Activated B cell treated with CpG ODN at 0.5 μM for 24 hours (primary cell): ENCODE measurements around the gene PRKCQ. TPM values are rescaled to one million over a fixed set of nuclear protein-coding genes. Genes with fewer than 3 reads are reported as not detected.

Experiments used
- ATAC-seq: fragments of 200-7000 bp; cut with Tn5 transposase; one replicate; pipeline ENCODE4 v1.10.0; 2021; ENCODE audit warnings: low read depth, mild to moderate bottlenecking, moderate library complexity
- CTCF ChIA-PET: fragments of 350-600 bp; sonication (Branson Sonifier 250); formaldehyde crosslinking; loops from one replicate; lab custom pipeline; 2021; ENCODE audit warnings: antibody characterized with exemption; lab: Charles Lee
- POLR2A ChIA-PET: fragments of 350-600 bp; sonication (Branson Sonifier 250); formaldehyde crosslinking; loops from one replicate; lab custom pipeline; 2021; ENCODE audit warnings: antibody characterized with exemption; lab: Charles Lee
- DNase-seq: peaks from one replicate; pipeline ENCODE4 v3.0.0; 2022
- H3K27ac Mint-ChIP-seq: one replicate; pipeline ENCODE4 v1.8.0; 2020; ENCODE audit warnings: mixed read lengths
- H3K27me3 Mint-ChIP-seq: one replicate; pipeline ENCODE4 v1.8.0; 2021; ENCODE audit warnings: mixed read lengths
- H3K36me3 Mint-ChIP-seq: one replicate; pipeline ENCODE4 v1.8.0; 2021; ENCODE audit warnings: low read depth, mixed read lengths
- H3K4me1 Mint-ChIP-seq: one replicate; pipeline ENCODE4 v1.8.0; 2021; ENCODE audit warnings: mixed read lengths
- H3K4me3 Mint-ChIP-seq: one replicate; pipeline ENCODE4 v1.8.0; 2020; ENCODE audit warnings: mild to moderate bottlenecking, mixed read lengths
- H3K9me3 Mint-ChIP-seq: one replicate; pipeline ENCODE4 v1.8.0; 2020; ENCODE audit warnings: mixed read lengths
- intact Hi-C: fragments of 100-400 bp; cut with micrococcal nuclease; formaldehyde crosslinking; loops from one replicate; pipeline ENCODE4 v1.15.1; 2024
- total RNA-seq: library from RNA; stranded (reverse); gene quantifications from 2 replicates; pipeline ENCODE4 v1.2.3, GENCODE V29; 2022
- TF ChIP-seq, protein P1 (sequence below): fragments of 200-600 bp; IDR thresholded peaks from one replicate; pipeline ENCODE4 v1.8.0; 2022; ENCODE audit warnings: antibody characterized with exemption, mild to moderate bottlenecking

Gene PRKCQ
- total RNA-seq, 1 donor from 2014 or later = 0.11 TPM

DNA sequence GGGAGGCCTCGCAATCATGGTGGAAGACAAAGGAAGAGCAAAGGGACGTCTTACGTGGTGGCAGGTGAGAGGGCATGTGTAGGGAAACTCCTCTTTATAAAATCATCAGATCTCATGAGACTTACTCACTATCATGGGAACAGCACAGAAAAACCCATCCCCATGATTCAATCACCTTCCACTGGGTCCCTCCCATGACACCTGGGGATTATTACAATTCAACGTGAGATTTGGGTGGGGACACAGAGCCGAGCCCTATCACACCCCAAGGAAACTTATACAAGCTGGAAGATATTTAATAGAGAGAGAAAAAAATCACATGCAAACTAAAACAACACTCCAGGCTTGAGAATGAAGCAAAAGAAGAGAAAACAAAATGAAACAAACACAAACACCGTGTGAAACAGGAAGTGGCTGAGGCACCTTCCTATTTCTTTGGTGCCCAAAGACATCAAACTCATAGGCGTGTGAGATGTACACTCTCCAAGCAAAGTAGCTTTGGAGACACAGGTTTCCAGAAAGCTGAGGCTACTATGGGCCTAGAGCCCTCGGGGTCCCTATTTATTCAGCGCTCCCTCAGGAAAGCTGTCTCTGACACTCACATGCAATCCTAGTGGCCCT is 97.2 kb downstream of the PRKCQ start:
- TF ChIP-seq, protein P1, sequence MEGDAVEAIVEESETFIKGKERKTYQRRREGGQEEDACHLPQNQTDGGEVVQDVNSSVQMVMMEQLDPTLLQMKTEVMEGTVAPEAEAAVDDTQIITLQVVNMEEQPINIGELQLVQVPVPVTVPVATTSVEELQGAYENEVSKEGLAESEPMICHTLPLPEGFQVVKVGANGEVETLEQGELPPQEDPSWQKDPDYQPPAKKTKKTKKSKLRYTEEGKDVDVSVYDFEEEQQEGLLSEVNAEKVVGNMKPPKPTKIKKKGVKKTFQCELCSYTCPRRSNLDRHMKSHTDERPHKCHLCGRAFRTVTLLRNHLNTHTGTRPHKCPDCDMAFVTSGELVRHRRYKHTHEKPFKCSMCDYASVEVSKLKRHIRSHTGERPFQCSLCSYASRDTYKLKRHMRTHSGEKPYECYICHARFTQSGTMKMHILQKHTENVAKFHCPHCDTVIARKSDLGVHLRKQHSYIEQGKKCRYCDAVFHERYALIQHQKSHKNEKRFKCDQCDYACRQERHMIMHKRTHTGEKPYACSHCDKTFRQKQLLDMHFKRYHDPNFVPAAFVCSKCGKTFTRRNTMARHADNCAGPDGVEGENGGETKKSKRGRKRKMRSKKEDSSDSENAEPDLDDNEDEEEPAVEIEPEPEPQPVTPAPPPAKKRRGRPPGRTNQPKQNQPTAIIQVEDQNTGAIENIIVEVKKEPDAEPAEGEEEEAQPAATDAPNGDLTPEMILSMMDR = no peak
- H3K27me3 Mint-ChIP-seq = peaks cover 2% of the 10 kb centered on the region
- CTCF ChIA-PET = interaction anchor here (1.6 kb wide), 1 partner anchor 19 kb away, joined by 3 read pairs; no protein-coding TSS in a partner anchor
- ATAC-seq = no peak
- intact Hi-C loops = no loop called here
- H3K4me1 Mint-ChIP-seq = peaks cover 3% of the 10 kb centered on the region
- POLR2A ChIA-PET = no interaction called here
- H3K4me3 Mint-ChIP-seq = no peak overlapping the region
- H3K36me3 Mint-ChIP-seq = no peaks in the 10 kb centered on the region
- no peak for DNase-seq
- H3K9me3 Mint-ChIP-seq = no peaks in the 10 kb centered on the region
- H3K27ac Mint-ChIP-seq = no peak overlapping the region

DNA sequence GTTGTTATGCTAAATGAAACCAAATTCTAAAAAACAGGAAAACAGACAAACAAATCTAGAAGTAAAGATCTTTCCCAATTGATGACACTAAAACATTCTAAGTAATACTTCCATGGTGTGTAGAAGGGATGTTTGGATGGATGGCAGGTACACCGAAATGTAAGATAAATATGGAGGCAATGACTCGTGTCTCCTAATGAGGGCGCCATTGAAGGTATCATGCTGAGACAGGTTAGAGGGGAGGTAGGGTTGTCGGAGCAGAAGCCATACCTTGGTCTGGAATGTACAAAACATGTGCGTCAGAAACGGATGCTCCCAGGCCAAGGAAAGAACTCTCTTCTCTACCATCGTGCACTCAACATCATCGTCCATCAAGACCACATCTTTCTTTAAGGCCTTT is 101.4 kb downstream of the PRKCQ start:
- no peak overlapping the region for H3K4me3 Mint-ChIP-seq
- intact Hi-C loops = no loop called here
- H3K27ac Mint-ChIP-seq = no peak overlapping the region
- H3K9me3 Mint-ChIP-seq = no peaks in the 10 kb centered on the region
- ChIA-PET CTCF (no interaction called here), POLR2A (no interaction called here)
- peaks cover 9% of the 10 kb centered on the region for H3K4me1 Mint-ChIP-seq
- DNase-seq = no peak
- peaks cover 3% of the 10 kb centered on the region for H3K36me3 Mint-ChIP-seq
- H3K27me3 Mint-ChIP-seq = peaks cover 2% of the 10 kb centered on the region
- TF ChIP-seq, protein P1 = no peak
- no peak for ATAC-seq

DNA sequence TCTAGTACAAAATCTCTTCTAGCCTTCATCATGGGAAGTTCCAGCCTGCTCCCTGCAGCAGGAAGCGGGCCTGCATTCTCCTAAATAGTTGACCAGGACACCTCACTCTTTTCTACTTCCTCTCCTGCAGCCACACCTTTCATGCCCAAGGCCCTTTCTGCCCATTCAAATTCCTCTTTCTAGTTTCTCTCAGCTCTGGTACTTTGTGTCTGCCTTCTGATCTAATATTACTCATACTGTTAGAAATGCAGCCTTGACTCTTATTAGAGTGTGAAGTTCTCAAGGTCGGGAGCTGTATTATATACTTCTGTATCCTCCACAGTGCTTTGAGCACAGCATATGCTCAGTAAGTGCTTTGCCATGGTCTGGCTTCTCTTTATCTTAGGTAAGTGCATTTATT is 103.1 kb downstream of the PRKCQ start:
- peaks cover 3% of the 10 kb centered on the region for H3K36me3 Mint-ChIP-seq
- ATAC-seq (no peak), DNase-seq (no peak)
- no peak overlapping the region for H3K27ac Mint-ChIP-seq
- H3K4me1 Mint-ChIP-seq = peaks cover 21% of the 10 kb centered on the region
- ChIA-PET POLR2A (no interaction called here), CTCF (no interaction called here)
- H3K27me3 Mint-ChIP-seq = peaks cover 2% of the 10 kb centered on the region
- no peaks in the 10 kb centered on the region for H3K9me3 Mint-ChIP-seq
- no peak overlapping the region for H3K4me3 Mint-ChIP-seq
- TF ChIP-seq, protein P1 = no peak
- intact Hi-C loops = no loop called here

DNA sequence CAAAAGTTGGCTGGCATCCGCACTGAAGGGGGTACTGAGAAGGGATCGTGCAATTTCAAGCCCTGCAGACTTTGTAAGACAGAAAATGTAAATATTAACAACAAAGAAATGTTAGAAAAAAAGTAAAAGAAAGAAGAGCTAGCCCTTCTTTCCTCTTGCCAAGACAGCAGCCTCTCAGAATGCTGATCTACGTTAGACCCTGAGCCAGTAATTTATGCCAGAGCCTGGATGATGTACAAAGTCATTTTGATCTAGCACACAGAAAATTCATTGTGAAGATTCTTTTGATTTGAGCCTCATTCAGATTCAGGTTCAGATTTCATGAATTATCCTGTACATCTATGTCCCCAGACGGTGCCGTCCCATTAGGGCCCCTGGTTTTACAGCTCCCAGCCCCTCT is 105.2 kb downstream of the PRKCQ start:
- CTCF ChIA-PET = no interaction called here
- Mint-ChIP-seq H3K4me1 (peaks cover 21% of the 10 kb centered on the region), H3K27ac (no peak overlapping the region), H3K9me3 (no peaks in the 10 kb centered on the region), H3K4me3 (no peak overlapping the region), H3K27me3 (peaks cover 6% of the 10 kb centered on the region), H3K36me3 (peaks cover 3% of the 10 kb centered on the region)
- DNase-seq = no peak
- ATAC-seq = no peak
- POLR2A ChIA-PET = no interaction called here
- TF ChIP-seq, protein P1 = no peak
- intact Hi-C loops = no loop called here

DNA sequence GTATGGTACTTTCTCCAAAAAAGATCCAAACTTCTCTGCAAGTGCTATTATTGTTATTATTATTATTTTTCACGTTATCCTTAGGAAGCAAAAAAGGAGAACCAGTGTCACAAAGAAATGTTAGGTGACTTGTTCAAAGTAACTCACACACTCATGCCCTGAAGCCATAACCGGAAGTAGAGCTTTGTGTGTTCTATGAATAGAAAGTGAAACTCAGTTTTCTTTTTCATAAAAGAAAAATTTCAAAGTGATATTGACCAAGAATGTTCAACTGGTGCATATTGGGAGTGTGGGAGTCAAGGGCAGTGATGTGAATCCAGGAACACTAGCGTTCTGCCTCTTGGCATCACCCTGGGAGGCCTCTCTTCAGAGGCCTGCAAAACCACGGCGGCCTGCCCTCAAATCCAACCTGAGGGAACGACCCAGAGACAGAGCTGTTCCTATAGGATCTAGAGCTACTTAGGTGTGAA is 106.1 kb downstream of the PRKCQ start:
- Mint-ChIP-seq H3K4me3 (peak overlapping the region; percentile 72), H3K36me3 (peaks cover 3% of the 10 kb centered on the region)

More for the DNA sequence above, 106.1 kb downstream of the PRKCQ start:
- H3K4me1 Mint-ChIP-seq = peaks cover 21% of the 10 kb centered on the region
- intact Hi-C loops = no loop called here
- peaks cover 15% of the 10 kb centered on the region for H3K27me3 Mint-ChIP-seq
- TF ChIP-seq, protein P1 = no peak
- CTCF ChIA-PET = interaction anchor here (0.8 to 1.2 kb wide), 2 partner anchors 108 to 204 kb away, joined by 3 read pairs; no protein-coding TSS in a partner anchor
- peak overlapping the region; percentile 68 for H3K27ac Mint-ChIP-seq
- H3K9me3 Mint-ChIP-seq = peaks cover 2% of the 10 kb centered on the region
- POLR2A ChIA-PET = no interaction called here
- DNase-seq = no peak
- peak; percentile 56 for ATAC-seq
